ENCODE data around the gene SCUBE3.

The SCUBE3 gene

DNA sequence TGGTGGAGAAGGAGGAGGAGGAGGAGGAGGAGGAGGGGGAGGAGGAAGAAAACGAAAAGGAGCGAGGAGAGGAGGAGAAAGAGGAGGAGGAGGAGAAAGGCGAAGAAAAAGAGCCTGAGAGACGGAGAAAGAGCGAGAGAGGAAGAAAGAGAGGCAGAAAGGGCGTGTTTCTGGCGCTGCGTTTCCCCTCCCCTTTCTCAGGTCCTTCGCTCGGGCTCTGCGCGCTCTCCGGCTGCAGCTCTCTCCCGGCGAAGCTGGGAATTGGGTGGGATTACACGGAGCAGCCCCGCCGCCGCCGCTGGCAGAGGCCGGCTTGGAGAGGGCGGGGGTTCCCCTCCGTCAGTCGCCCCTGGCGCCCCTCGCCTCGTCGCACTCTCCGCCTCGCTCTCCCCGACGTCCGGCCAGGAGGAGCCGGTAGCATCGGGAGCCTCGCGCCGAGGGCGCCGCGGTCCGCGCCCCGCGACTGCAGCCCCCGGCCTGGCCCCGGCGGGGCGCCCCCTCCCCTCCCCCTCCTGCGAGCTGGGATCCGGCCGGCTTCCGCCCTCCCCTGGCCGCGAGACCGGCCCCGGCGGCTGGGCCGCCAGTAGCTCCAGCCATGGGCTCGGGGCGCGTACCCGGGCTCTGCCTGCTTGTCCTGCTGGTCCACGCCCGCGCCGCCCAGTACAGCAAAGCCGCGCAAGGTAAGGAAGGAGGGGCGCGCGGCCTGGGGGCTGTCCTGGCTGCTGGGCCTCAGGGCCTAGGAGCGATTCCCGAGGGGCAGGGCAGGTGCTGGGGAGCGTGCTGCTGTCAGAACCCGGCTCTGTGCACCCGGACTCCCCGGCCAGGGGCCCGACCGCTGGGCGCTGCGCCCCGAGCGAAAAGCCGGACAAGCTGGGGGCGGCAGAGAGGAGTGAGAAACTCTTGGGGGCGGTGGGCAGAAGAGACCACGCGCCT is at the start of gene SCUBE3:
SCUBE3 (plus strand) TSS at position 133 of the 933 bp plus-strand sequence; CDS start at position 596, 463 bp downstream.
- Histone ChIP-seq H3K36me3 (ENCODE audit: insufficient read depth, low read depth, low read length) (no peaks in the 10 kb centered on the region), H3K4me3 (ENCODE audit: low read length) (peak within 1 kb of the TSS; percentile 68), H3K4me1 (ENCODE audit: insufficient read depth, low read length) (peaks cover 40% of the 10 kb centered on the region), H3K9ac (ENCODE audit: low read depth, low read length) (peak within 1 kb of the TSS; percentile 50; the same call in 1 of the 2 replicates), H3K27ac (ENCODE audit: low read length) (no peak within 1 kb of the TSS), H3K27me3 (ENCODE audit: insufficient read depth, low read length) (peaks cover 88% of the 10 kb centered on the region), H3K9me3 (ENCODE audit: insufficient read depth, low read depth, low read length) (no peaks in the 10 kb centered on the region)

DNA sequence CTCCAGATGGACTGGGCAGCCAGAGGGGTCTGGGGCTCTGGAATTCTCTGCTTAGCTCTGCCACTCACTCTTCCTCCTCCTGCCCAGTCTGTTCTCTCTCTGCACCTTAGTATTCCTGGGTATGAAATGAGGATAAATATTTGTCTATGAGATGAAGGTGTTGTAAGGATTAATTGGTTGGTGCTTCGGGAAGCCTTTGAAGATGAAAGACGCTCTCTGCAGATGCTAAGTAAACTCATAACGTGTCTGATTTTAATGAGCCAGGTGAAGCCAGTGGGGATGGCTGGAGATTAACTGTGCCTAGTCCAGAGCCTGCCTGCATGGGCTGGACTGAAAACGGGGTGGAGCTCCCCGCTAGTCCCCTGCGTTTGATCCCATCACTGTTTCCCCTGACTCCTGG is 49.5 kb upstream of the SCUBE3 start:
- Histone ChIP-seq H3K4me3 (ENCODE audit: low read length) (no peak overlapping the region), H3K27ac (ENCODE audit: low read length) (no peak overlapping the region), H3K9me3 (ENCODE audit: insufficient read depth, low read depth, low read length) (no peaks in the 10 kb centered on the region), H3K27me3 (ENCODE audit: insufficient read depth, low read length) (no peaks in the 10 kb centered on the region; the same call in 1 of the 2 replicates), H3K36me3 (ENCODE audit: insufficient read depth, low read depth, low read length) (no peaks in the 10 kb centered on the region), H3K4me1 (ENCODE audit: insufficient read depth, low read length) (no peaks in the 10 kb centered on the region), H3K9ac (ENCODE audit: low read depth, low read length) (no peak overlapping the region)

DNA sequence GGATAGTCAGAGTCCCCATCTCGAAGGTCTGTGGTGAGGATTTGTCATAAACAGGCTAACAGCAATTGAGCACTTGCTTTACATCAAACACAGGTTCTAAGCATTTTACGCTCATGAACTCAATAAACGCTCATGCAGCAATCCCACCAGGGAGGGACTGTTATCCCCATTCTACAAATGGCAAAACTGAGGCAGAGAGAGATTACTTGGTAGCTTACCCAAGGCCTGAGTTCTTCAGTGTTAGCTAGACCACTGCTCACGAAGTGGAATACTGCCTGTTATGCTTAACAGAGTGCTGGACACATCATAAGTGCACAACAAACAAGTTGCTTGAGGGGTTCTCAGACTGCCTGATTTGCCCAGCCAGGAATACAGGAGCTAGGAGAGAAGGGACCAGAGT is 48.9 kb upstream of the SCUBE3 start:
- Histone ChIP-seq H3K9ac (ENCODE audit: low read depth, low read length) (no peak overlapping the region), H3K27me3 (ENCODE audit: insufficient read depth, low read length) (no peaks in the 10 kb centered on the region), H3K4me1 (ENCODE audit: insufficient read depth, low read length) (no peaks in the 10 kb centered on the region), H3K9me3 (ENCODE audit: insufficient read depth, low read depth, low read length) (no peaks in the 10 kb centered on the region), H3K4me3 (ENCODE audit: low read length) (no peak overlapping the region), H3K36me3 (ENCODE audit: insufficient read depth, low read depth, low read length) (no peaks in the 10 kb centered on the region), H3K27ac (ENCODE audit: low read length) (no peak overlapping the region)

DNA sequence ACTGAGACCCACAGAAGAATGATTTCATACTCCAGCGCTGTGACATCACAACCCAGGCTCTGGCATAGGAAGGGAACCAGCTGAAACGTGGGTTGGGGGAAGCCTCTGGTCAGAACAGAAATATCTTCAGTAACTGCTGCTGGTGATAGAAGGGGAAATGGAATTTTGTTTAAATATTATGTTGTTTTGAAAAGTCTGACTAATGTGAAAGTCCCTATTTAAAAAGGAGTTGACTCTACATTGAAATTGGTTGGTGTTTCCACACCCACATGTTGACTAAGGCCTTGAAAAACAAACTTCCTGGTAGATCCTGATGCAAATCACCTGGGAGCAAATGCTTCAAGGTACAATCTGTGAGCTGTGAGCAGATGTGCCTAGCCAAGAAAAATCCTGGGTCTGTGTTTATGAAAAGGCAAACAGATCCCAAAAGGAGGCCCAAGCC is 48.1 kb upstream of the SCUBE3 start:
- H3K4me1 ChIP-seq (ENCODE audit: insufficient read depth, low read length): no peaks in the 10 kb centered on the region
- no peak overlapping the region for H3K27ac ChIP-seq (ENCODE audit: low read length)
- no peaks in the 10 kb centered on the region for H3K36me3 ChIP-seq (ENCODE audit: insufficient read depth, low read depth, low read length)
- H3K9me3 ChIP-seq (ENCODE audit: insufficient read depth, low read depth, low read length): no peaks in the 10 kb centered on the region
- H3K9ac ChIP-seq (ENCODE audit: low read depth, low read length): no peak overlapping the region
- no peak overlapping the region for H3K4me3 ChIP-seq (ENCODE audit: low read length)
- H3K27me3 ChIP-seq (ENCODE audit: insufficient read depth, low read length): no peaks in the 10 kb centered on the region

DNA sequence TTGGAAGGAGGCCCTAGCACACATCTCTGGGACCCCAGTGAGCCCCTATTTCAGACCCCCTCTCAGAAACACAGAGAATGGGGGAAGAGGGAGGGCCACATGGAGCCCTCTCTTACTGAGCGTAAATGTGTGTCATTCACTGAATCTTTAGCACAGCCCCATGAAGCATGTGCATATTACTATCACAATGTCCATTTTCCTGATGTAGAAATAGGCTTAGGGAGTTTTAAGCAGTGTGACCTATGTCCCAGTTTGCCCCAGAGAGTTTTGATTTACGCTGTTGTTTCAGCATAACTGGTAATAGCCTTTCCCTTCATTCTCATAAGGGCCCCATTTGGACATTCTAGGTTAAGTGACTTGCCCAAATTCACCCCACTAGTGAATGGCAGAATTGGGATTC is 47.6 kb upstream of the SCUBE3 start:
- Histone ChIP-seq H3K4me3 (ENCODE audit: low read length) (no peak overlapping the region), H3K36me3 (ENCODE audit: insufficient read depth, low read depth, low read length) (no peaks in the 10 kb centered on the region), H3K9ac (ENCODE audit: low read depth, low read length) (no peak overlapping the region), H3K9me3 (ENCODE audit: insufficient read depth, low read depth, low read length) (no peaks in the 10 kb centered on the region), H3K27me3 (ENCODE audit: insufficient read depth, low read length) (no peaks in the 10 kb centered on the region), H3K27ac (ENCODE audit: low read length) (no peak overlapping the region), H3K4me1 (ENCODE audit: insufficient read depth, low read length) (no peaks in the 10 kb centered on the region)

DNA sequence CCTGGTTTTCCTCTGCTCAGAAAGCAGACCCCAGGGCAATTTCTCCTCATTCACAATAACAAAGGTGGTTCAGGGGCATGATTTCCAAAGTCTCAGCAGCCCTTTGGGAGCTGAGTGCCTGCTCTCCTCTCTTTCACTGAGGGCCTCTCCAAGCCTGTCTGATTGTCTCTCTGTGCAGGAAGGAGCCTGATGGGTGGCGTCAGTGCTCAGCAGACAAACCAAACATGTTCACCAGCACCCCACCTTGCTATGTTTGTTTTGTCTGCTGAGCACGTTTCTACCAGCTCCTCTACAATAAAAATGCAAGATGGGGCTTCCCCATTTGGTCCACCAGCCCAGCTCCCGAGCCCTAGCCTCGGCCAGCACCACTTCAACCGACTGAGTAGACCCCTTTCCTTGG is 47.2 kb upstream of the SCUBE3 start:
- H3K27ac ChIP-seq (ENCODE audit: low read length): no peak overlapping the region
- H3K36me3 ChIP-seq (ENCODE audit: insufficient read depth, low read depth, low read length): no peaks in the 10 kb centered on the region
- H3K9ac ChIP-seq (ENCODE audit: low read depth, low read length): no peak overlapping the region
- no peaks in the 10 kb centered on the region for H3K27me3 ChIP-seq (ENCODE audit: insufficient read depth, low read length)
- H3K4me1 ChIP-seq (ENCODE audit: insufficient read depth, low read length): no peaks in the 10 kb centered on the region
- no peak overlapping the region for H3K4me3 ChIP-seq (ENCODE audit: low read length)
- H3K9me3 ChIP-seq (ENCODE audit: insufficient read depth, low read depth, low read length): no peaks in the 10 kb centered on the region

DNA sequence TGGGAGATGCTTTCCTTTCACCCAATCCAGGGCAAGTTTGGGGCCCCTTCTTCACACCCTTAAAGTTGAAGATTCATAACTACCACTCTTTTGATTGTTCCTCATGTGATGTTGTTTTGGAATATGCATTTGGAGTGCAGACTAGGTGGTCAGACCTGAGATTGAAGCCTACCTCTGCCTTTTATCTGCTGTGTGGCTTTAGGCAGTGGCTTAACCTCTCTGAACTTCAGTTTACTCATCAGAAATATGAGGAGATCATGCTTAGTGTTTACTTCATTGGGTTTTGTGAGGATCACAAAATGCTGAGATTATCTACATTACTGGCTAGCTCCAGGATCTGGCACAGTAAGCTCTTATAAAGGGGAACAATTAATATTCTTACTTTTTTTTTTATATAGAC is 46.3 kb upstream of the SCUBE3 start:
- no peaks in the 10 kb centered on the region for H3K9me3 ChIP-seq (ENCODE audit: insufficient read depth, low read depth, low read length)
- H3K4me3 ChIP-seq (ENCODE audit: low read length): no peak overlapping the region
- H3K27me3 ChIP-seq (ENCODE audit: insufficient read depth, low read length): no peaks in the 10 kb centered on the region
- H3K4me1 ChIP-seq (ENCODE audit: insufficient read depth, low read length): no peaks in the 10 kb centered on the region
- H3K27ac ChIP-seq (ENCODE audit: low read length): no peak overlapping the region
- no peaks in the 10 kb centered on the region for H3K36me3 ChIP-seq (ENCODE audit: insufficient read depth, low read depth, low read length)
- H3K9ac ChIP-seq (ENCODE audit: low read depth, low read length): no peak overlapping the region

DNA sequence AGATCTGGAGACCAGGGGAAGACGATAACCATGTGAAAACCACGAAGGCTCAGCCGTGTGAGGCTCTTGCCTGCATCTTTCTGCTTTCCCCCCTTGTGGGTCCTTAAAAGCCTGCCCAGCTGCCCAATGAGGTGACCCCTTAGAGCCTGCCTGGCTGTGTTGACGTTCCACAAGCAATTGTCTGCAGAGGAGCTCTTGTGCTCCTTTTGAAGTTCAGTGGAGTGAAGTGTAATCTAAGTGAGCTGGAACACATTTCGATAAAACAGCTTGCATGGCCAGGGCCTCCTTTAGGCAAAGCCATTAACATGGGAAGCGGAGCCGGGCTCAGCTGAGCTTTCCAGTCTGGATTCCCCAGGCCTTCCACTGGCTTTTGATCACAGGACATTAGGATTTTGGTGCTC is 45.3 kb upstream of the SCUBE3 start:
- no peaks in the 10 kb centered on the region for H3K36me3 ChIP-seq (ENCODE audit: insufficient read depth, low read depth, low read length)
- no peak overlapping the region for H3K4me3 ChIP-seq (ENCODE audit: low read length)
- H3K27ac ChIP-seq (ENCODE audit: low read length): no peak overlapping the region
- H3K4me1 ChIP-seq (ENCODE audit: insufficient read depth, low read length): no peaks in the 10 kb centered on the region
- H3K27me3 ChIP-seq (ENCODE audit: insufficient read depth, low read length): no peaks in the 10 kb centered on the region
- no peak overlapping the region for H3K9ac ChIP-seq (ENCODE audit: low read depth, low read length)
- H3K9me3 ChIP-seq (ENCODE audit: insufficient read depth, low read depth, low read length): no peaks in the 10 kb centered on the region

DNA sequence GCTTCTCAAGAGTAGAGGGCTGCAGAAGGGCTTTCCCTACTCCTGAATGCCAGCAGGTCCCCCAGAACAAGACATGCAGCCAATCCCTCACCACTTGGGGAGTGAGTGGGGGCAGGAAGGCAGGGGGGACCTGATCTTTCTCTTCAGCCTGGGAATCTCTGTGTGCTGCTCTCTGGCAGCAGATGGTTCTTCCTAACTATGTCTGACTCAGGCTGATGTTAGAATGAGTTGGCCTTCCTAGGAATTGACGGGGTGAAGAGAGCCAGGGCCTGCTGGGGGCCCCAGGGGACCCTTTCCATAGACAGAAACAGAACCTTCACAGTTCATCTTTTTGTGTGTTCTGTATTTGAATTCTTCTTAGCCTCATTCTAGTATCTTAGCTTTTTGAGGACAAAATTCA is 43.6 kb upstream of the SCUBE3 start:
- Histone ChIP-seq H3K4me1 (ENCODE audit: insufficient read depth, low read length) (no peaks in the 10 kb centered on the region), H3K4me3 (ENCODE audit: low read length) (no peak overlapping the region), H3K9ac (ENCODE audit: low read depth, low read length) (no peak overlapping the region), H3K36me3 (ENCODE audit: insufficient read depth, low read depth, low read length) (no peaks in the 10 kb centered on the region), H3K9me3 (ENCODE audit: insufficient read depth, low read depth, low read length) (no peaks in the 10 kb centered on the region), H3K27ac (ENCODE audit: low read length) (no peak overlapping the region), H3K27me3 (ENCODE audit: insufficient read depth, low read length) (no peaks in the 10 kb centered on the region)

DNA sequence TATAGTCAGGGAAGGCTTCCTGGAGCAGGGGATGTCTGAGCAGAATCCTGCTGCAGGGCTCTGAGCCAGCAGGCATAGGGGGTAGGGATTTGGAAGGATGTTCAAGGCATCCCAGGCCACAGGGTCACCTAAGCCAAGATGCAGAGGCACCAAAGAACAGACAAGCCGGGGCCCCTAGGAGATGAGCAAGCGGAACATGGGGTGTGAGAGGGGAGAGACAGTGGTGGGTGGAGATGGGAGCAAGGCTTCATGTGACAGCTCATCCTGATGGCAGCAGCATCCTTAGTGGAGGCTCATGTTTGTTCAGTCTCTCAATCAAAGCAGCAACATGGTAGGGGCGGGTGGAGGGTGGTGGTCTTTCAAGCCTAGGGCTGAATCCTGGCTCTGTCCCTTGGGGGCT is 42.9 kb upstream of the SCUBE3 start:
- no peak overlapping the region for H3K9ac ChIP-seq (ENCODE audit: low read depth, low read length)
- H3K27me3 ChIP-seq (ENCODE audit: insufficient read depth, low read length): no peaks in the 10 kb centered on the region
- no peaks in the 10 kb centered on the region for H3K9me3 ChIP-seq (ENCODE audit: insufficient read depth, low read depth, low read length)
- H3K36me3 ChIP-seq (ENCODE audit: insufficient read depth, low read depth, low read length): no peaks in the 10 kb centered on the region
- H3K4me3 ChIP-seq (ENCODE audit: low read length): no peak overlapping the region
- H3K27ac ChIP-seq (ENCODE audit: low read length): no peak overlapping the region
- H3K4me1 ChIP-seq (ENCODE audit: insufficient read depth, low read length): no peaks in the 10 kb centered on the region

DNA sequence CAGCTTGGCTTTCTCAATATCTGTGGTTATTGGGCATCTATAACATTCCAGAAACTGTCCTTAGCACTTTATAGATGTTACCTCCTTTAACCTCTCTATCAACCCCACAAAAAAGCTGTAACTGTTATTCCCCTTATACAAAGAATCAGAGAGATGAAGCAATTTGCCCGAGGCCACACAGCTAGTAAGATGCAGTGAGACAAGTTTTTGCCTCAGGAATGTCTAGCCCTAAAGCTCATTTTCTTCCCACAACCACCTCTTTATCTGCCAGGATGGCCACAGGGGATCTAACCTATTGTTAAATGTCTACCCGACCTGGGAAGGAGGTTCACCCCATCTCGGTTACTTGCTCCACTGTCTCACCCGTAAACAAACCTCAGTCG is 40.7 kb upstream of the SCUBE3 start:
- H3K27me3 ChIP-seq (ENCODE audit: insufficient read depth, low read length): no peaks in the 10 kb centered on the region

DNA sequence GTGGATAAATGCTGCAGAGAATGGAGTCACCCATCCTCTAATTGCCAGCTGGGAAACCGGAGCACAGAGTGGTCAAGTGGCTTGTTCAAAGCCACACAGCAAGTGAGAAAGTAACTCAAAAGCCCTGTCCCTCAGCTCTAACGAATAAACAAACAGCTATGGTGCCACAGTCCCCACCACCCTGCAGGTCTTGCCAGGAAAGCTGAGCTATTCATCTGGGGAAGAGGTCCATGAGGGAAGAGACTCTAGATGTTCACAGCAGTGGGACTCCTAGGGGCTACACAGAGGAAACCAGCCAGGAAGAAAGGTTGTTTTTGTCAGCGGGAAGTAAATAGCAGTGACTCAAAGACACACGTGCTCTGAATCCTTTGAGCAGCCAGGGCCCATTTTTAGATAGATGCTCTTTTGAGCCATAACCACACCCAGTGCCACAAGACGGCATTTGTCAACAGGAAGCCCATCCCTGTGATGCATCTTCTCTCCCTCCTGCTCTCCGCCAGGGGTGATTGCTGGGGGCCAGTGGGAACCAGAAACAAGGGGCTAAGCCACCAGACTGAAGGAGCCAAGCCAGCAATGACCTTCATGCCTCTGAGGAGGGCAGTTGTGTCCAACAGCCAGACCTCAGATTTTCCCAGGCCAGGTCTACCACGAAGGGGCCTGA is 40.2 kb upstream of the SCUBE3 start:
- Histone ChIP-seq H3K9ac (ENCODE audit: low read depth, low read length) (no peak overlapping the region), H3K4me1 (ENCODE audit: insufficient read depth, low read length) (no peaks in the 10 kb centered on the region), H3K4me3 (ENCODE audit: low read length) (no peak overlapping the region), H3K36me3 (ENCODE audit: insufficient read depth, low read depth, low read length) (no peaks in the 10 kb centered on the region), H3K9me3 (ENCODE audit: insufficient read depth, low read depth, low read length) (no peaks in the 10 kb centered on the region), H3K27me3 (ENCODE audit: insufficient read depth, low read length) (no peaks in the 10 kb centered on the region), H3K27ac (ENCODE audit: low read length) (no peak overlapping the region)

More for the DNA sequence above, 40.7 kb upstream of the SCUBE3 start:
- Histone ChIP-seq H3K4me1 (ENCODE audit: insufficient read depth, low read length) (no peaks in the 10 kb centered on the region), H3K36me3 (ENCODE audit: insufficient read depth, low read depth, low read length) (no peaks in the 10 kb centered on the region), H3K27ac (ENCODE audit: low read length) (no peak overlapping the region), H3K9ac (ENCODE audit: low read depth, low read length) (no peak overlapping the region), H3K4me3 (ENCODE audit: low read length) (no peak overlapping the region), H3K9me3 (ENCODE audit: insufficient read depth, low read depth, low read length) (no peaks in the 10 kb centered on the region)
